Measurements from ENCODE around the gene STAMBPL1. TPM values are rescaled to one million over a fixed set of nuclear protein-coding genes. Genes with fewer than 3 reads are reported as not detected.

STAMBPL1 gene
- polyA plus RNA-seq, 1 experiment, result 23.1 TPM

DNA sequence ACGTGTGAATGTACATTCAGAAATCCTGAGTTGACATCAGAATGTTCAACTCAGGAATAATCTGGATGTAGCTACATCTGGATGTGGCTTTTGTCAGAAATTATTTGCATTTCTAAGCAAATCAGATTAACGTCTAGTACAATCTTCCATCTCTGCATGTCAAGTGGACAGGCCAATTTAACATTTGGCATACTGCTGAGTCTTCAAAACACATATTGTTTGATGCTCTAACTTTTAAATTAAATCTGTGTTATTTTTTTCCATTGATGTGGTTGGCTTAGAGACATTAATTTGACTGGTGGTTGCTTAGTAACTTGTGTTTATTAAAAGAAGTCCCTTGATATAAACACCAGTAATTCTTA, 3.4 kb downstream of the STAMBPL1 start:
- no peak overlapping the region for H3K4me3 ChIP-seq (ENCODE audit: low read depth, low read length)
- POLR2A ChIA-PET, result no interaction called here
- no peak for DNase-seq (ENCODE audit: low read depth)
- CTCF ChIA-PET, result interaction anchor here (1.2 to 2.4 kb wide), 2 partner anchors 17 to 47 kb away, joined by 3 to 7 read pairs; no protein-coding TSS in a partner anchor
- no peaks in the 10 kb centered on the region for H3K27me3 ChIP-seq (ENCODE audit: control insufficient read depth, insufficient read depth, low read length)
- TF ChIP-seq, protein P1, sequence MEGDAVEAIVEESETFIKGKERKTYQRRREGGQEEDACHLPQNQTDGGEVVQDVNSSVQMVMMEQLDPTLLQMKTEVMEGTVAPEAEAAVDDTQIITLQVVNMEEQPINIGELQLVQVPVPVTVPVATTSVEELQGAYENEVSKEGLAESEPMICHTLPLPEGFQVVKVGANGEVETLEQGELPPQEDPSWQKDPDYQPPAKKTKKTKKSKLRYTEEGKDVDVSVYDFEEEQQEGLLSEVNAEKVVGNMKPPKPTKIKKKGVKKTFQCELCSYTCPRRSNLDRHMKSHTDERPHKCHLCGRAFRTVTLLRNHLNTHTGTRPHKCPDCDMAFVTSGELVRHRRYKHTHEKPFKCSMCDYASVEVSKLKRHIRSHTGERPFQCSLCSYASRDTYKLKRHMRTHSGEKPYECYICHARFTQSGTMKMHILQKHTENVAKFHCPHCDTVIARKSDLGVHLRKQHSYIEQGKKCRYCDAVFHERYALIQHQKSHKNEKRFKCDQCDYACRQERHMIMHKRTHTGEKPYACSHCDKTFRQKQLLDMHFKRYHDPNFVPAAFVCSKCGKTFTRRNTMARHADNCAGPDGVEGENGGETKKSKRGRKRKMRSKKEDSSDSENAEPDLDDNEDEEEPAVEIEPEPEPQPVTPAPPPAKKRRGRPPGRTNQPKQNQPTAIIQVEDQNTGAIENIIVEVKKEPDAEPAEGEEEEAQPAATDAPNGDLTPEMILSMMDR (IDR thresholded peaks at IDR 0.05; ENCODE audit: insufficient read depth, low read depth, low read length), result no peak
- no peaks in the 10 kb centered on the region for H3K36me3 ChIP-seq (ENCODE audit: control insufficient read depth, insufficient read depth, low read length)

DNA sequence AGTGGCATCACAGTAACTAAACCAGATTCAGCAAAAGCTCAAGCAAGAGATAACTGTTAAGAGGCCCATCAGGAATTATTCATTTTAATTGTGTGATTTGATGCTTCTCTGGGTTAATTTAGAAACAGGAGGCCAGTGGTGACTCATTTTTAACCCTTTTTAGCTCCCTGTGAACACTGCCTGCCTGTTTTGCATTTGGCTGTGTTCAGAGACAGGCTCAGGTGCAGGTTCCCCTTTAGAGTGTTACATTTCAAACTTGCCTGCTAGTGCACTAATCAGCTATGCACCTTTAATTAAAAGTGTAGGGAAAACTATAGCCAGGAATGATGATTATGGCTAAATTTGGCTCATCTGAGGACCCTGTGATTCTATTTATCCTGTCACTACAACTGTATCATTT, 6.5 kb downstream of the STAMBPL1 start:
- POLR2A ChIA-PET, result no interaction called here
- CTCF ChIA-PET, result interaction anchor here (1.1 to 1.7 kb wide), 2 partner anchors 51 to 56 kb away, joined by 3 to 4 read pairs; no protein-coding TSS in a partner anchor
- TF ChIP-seq, protein P1 (IDR thresholded peaks at IDR 0.05; ENCODE audit: insufficient read depth, low read depth, low read length), result no peak
- Histone ChIP-seq H3K4me3 (ENCODE audit: low read depth, low read length) (no peak overlapping the region), H3K27me3 (ENCODE audit: control insufficient read depth, insufficient read depth, low read length) (no peaks in the 10 kb centered on the region), H3K36me3 (ENCODE audit: control insufficient read depth, insufficient read depth, low read length) (no peaks in the 10 kb centered on the region)
- DNase-seq (ENCODE audit: low read depth), result no peak

DNA sequence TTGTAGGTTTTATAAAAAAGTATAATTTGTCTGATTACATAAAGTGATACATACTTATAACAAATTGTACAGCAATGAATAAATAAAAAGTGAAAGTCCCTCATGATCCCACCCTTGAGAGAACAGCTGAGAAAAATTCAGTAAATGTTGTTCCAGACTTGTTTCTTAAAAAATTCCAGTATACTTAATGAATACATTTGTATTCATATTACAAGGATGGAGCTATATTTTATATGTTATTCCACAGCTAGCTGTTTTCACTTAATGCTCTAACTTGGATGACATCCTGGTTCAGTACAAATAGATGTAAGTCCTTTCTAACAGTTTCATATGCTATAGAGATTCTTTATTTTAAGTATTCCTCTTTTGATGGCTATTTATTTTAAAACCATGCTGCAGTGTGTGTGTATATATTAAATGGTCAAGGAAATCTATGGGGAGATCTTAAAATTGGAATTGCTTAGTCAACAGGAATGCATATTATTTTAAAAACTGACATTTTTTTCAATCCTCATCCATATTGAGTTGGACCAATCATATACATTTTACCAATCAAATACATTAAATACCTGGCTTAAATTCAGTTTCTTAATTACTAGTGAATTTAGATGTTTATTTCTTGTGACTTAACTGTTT, 8.9 kb downstream of the STAMBPL1 start:
- TF ChIP-seq, protein P1 (IDR thresholded peaks at IDR 0.05; ENCODE audit: insufficient read depth, low read depth, low read length), result no peak
- DNase-seq (ENCODE audit: low read depth), result no peak
- ChIA-PET POLR2A (no interaction called here), CTCF (interaction anchor here (1.4 kb wide), 1 partner anchor 53 kb away, joined by 5 read pairs; no protein-coding TSS in a partner anchor)
- Histone ChIP-seq H3K27me3 (ENCODE audit: control insufficient read depth, insufficient read depth, low read length) (no peaks in the 10 kb centered on the region), H3K36me3 (ENCODE audit: control insufficient read depth, insufficient read depth, low read length) (no peaks in the 10 kb centered on the region), H3K4me3 (ENCODE audit: low read depth, low read length) (no peak overlapping the region)

DNA sequence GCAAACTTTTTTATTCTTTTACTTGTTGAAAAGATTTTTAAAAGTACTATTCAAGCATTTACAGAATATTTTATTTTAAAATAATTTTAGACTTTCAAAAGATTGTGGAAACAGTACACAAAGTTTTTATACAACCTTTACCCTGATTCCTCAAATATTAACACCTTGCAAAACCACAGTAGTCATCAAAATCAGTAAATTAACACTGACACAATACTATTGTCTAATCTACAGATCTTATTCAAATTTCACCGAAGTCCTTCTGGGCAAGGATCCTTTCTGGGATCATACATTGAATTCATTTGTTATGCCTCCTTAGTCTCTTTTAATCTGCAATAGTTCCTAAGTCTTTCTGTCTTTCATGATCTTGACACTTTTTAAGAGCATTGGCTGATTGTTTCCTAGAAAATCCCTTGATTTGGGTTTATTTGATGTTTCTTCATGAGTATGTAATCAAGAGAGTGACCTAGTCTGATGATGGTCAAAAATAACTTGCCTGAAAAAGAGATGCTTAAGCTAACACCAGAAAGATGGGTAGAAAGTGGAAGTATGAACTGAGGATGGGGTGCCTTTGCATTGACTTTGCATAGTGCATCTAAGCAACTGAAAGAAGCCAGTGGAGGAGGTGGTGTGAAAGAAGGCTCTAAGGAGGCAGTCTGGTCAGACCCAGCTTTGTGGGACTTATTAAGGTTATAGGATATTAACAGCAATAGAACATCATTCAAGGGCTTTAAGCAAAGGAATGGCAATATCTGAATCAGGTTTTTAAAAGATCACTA, 9.7 kb downstream of the STAMBPL1 start:
- ChIA-PET CTCF (interaction anchor here (1.4 kb wide), 1 partner anchor 54 kb away, joined by 5 read pairs; no protein-coding TSS in a partner anchor), POLR2A (no interaction called here)
- Histone ChIP-seq H3K27me3 (ENCODE audit: control insufficient read depth, insufficient read depth, low read length) (no peaks in the 10 kb centered on the region), H3K4me3 (ENCODE audit: low read depth, low read length) (no peak overlapping the region), H3K36me3 (ENCODE audit: control insufficient read depth, insufficient read depth, low read length) (no peaks in the 10 kb centered on the region)
- no peak for DNase-seq (ENCODE audit: low read depth)
- TF ChIP-seq, protein P1 (IDR thresholded peaks at IDR 0.05; ENCODE audit: insufficient read depth, low read depth, low read length), result no peak

DNA sequence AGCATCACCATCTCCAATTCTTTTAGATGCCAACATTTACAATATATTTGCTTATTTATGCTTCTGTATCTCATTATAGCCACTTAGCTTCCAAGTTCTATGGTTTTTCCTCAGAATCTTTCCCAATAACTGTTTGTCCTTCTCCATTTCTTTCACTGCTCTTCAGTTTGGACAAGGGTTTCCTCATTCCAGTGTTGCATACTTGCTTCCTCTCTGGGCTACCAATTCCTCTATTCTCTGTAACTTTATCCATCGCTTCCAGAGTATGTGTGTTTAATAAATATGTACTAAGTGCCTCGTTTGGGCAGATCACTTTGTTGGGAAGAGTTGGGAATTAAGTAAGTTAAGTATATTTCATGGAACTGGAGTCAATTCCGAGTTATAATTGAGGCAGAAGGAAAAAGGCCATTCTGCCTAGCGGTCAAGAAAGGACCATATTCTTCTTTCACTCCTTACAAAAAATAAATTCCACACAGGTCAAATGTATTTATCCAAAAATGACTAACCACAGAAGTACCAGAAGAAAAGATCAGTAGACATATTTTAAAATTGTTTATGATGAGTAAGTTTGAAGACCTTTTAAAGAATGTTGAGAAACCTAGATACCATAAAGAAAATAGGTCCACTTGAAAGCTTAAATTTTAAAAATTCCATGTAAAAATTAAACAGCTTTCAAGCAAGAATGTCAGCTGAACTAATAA, 10.8 kb downstream of the STAMBPL1 start:
- DNase-seq (ENCODE audit: low read depth), result no peak
- Histone ChIP-seq H3K36me3 (ENCODE audit: control insufficient read depth, insufficient read depth, low read length) (no peaks in the 10 kb centered on the region), H3K27me3 (ENCODE audit: control insufficient read depth, insufficient read depth, low read length) (no peaks in the 10 kb centered on the region), H3K4me3 (ENCODE audit: low read depth, low read length) (no peak overlapping the region)
- TF ChIP-seq, protein P1 (IDR thresholded peaks at IDR 0.05; ENCODE audit: insufficient read depth, low read depth, low read length), result no peak
- ChIA-PET CTCF (interaction anchor here (0.9 to 1.4 kb wide), 2 partner anchors 42 to 55 kb away, joined by 3 to 5 read pairs; no protein-coding TSS in a partner anchor), POLR2A (no interaction called here)

Measured in BJ (cell line).